GM04504 (cell line): Measurements from ENCODE around the gene PEX26.
A peak's percentile ranks its signal among the peaks of the same experiment; 100 is the strongest.
"Not testable (repeated sequence)": the region's sequence is repeated elsewhere in the genome, so short reads cannot be mapped to it uniquely, and the experiment has no call there.

ENCODE experiments used
- DNase-seq: peaks from one replicate; pipeline ENCODE4 v3.0.0-alpha.2; 2012; ENCODE audit warnings: low read depth

PEX26 gene

GRCh38 chr22:18071307-18071967 is 6.4 kb upstream of the PEX26 start:
- DNase-seq: not testable (repeated sequence)

GRCh38 chr22:18071968-18072310 is 5.9 kb upstream of the PEX26 start:
- no peak for DNase-seq

GRCh38 chr22:18073467-18073866 is 4.3 kb upstream of the PEX26 start:
- DNase-seq: no peak

GRCh38 chr22:18073927-18074326 is 3.9 kb upstream of the PEX26 start:
- DNase-seq: not testable (repeated sequence)

- no peak for DNase-seq
These were observed 2.6 kb upstream of the PEX26 start for GRCh38 chr22:18075101-18075719.

GRCh38 chr22:18075720-18076497 is 1.9 kb upstream of the PEX26 start:
- DNase-seq: peak; percentile 83

GRCh38 chr22:18077087-18077638 is 627 bp upstream of the PEX26 start:
- no peak for DNase-seq

GRCh38 chr22:18078329-18079041 is 695 bp downstream of the PEX26 start:
- no peak for DNase-seq

- DNase-seq: no peak
These were observed 2.0 kb downstream of the PEX26 start for GRCh38 chr22:18079706-18080233.

GRCh38 chr22:18081416-18081815 is 3.6 kb downstream of the PEX26 start:
- no peak for DNase-seq

GRCh38 chr22:18082467-18082866 is 4.7 kb downstream of the PEX26 start:
- no peak for DNase-seq

GRCh38 chr22:18083406-18083805 is 5.6 kb downstream of the PEX26 start:
- DNase-seq: no peak

GRCh38 chr22:18085188-18085587 is 7.4 kb downstream of the PEX26 start:
- no peak for DNase-seq

- DNase-seq: no peak
These were observed 9.6 kb downstream of the PEX26 start for GRCh38 chr22:18087350-18087855.

GRCh38 chr22:18088825-18089568 is 11.2 kb downstream of the PEX26 start:
- no peak for DNase-seq

- DNase-seq: no peak
These were observed 12.5 kb downstream of the PEX26 start for GRCh38 chr22:18090286-18090685.

- no peak for DNase-seq
These were observed 13.7 kb downstream of the PEX26 start for GRCh38 chr22:18091478-18091877.

GRCh38 chr22:18091916-18092526 is 14.2 kb downstream of the PEX26 start:
- no peak for DNase-seq

- no peak for DNase-seq
These were observed 15.9 kb downstream of the PEX26 start for GRCh38 chr22:18093661-18094060.

GRCh38 chr22:18095101-18095805 is 17.5 kb downstream of the PEX26 start:
- DNase-seq: no peak
